ENCODE results near the gene DCBLD1. TPM values are rescaled to one million over a fixed set of nuclear protein-coding genes. Genes with fewer than 3 reads are reported as not detected.

The DCBLD1 gene
- total RNA-seq, 2 experiments from 2014 or later: 1.3 to 1.4 TPM

DNA sequence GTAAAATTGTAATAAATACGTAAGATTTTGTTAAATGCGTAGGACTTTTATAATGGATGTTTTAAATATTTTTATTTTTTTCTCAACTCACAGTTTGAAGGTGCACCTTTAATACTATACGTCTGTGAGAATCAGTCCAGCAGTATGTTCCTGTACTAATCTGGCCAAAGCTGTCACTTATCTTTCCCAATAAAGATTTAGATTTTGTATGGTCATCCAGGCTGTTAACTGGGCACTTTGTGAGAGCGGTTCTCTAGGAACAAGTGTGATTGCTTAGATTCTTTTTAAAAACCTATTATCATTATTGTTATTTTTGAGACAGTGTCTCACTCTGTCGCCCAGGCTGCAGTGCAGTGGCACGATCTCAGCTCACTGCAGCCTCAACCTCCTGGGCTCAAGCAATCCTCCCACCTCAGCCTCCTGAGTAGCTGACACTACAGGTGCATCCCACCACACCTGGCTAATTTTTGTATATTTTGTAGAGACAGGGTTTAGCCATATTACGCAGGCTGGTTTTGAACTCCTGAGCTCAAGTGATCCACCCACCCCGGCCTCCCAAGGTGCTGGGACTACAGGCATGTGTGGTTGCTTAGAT, 1.7 kb downstream of the DCBLD1 start:
- intact Hi-C loops (cut with DNase I, micrococcal nuclease): loop anchor here in 1 of 2 experiments (5.0 kb wide), 1 partner anchor 63 kb away; no protein-coding TSS in a partner anchor
- Mint-ChIP-seq H3K4me3 (peak overlapping the region; percentile 89), H3K4me1 (ENCODE audit: low read depth) (peaks cover 19% of the 10 kb centered on the region), H3K36me3 (ENCODE audit: low read depth) (no peaks in the 10 kb centered on the region), H3K27me3 (peaks cover 63% of the 10 kb centered on the region), H3K27ac (no peak overlapping the region), H3K9me3 (no peaks in the 10 kb centered on the region)
- H3K4me3 ChIP-seq (ENCODE audit: low read length): no peak overlapping the region
- ChIA-PET CTCF (interaction anchor here (1.0 to 1.2 kb wide), 2 partner anchors 10 to 39 kb away, joined by 3 read pairs; no protein-coding TSS in a partner anchor), POLR2A (interaction anchor here (1.5 to 2.8 kb wide), 3 partner anchors 10 to 118 kb away, joined by 4 to 15 read pairs (median 7); partner anchors contain the start of gene GOPC)
- ATAC-seq (ENCODE audit: poor library complexity) (no peak), DNase-seq (no peak)
- H3K27me3 ChIP-seq (ENCODE audit: control insufficient read depth in 1 of 2, insufficient read depth in 2 of 2, low read length in 2 of 2): peaks cover 17 to 32% of the 10 kb centered on the region in 2 experiments
- TF ChIP-seq, protein P1, sequence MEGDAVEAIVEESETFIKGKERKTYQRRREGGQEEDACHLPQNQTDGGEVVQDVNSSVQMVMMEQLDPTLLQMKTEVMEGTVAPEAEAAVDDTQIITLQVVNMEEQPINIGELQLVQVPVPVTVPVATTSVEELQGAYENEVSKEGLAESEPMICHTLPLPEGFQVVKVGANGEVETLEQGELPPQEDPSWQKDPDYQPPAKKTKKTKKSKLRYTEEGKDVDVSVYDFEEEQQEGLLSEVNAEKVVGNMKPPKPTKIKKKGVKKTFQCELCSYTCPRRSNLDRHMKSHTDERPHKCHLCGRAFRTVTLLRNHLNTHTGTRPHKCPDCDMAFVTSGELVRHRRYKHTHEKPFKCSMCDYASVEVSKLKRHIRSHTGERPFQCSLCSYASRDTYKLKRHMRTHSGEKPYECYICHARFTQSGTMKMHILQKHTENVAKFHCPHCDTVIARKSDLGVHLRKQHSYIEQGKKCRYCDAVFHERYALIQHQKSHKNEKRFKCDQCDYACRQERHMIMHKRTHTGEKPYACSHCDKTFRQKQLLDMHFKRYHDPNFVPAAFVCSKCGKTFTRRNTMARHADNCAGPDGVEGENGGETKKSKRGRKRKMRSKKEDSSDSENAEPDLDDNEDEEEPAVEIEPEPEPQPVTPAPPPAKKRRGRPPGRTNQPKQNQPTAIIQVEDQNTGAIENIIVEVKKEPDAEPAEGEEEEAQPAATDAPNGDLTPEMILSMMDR (IDR thresholded peaks at IDR 0.05): no peak
- H3K27ac ChIP-seq (ENCODE audit: low read depth in 1 of 2, low read length in 2 of 2): no peak overlapping the region
- no peaks in the 10 kb centered on the region for H3K9me3 ChIP-seq (ENCODE audit: control insufficient read depth in 1 of 2, insufficient read depth in 1 of 2, low read length in 2 of 2)
- no peaks in the 10 kb centered on the region for H3K36me3 ChIP-seq (ENCODE audit: insufficient read depth, low read length)
- H3K4me1 ChIP-seq (ENCODE audit: insufficient read depth, low read length): peaks cover 23% of the 10 kb centered on the region

DNA sequence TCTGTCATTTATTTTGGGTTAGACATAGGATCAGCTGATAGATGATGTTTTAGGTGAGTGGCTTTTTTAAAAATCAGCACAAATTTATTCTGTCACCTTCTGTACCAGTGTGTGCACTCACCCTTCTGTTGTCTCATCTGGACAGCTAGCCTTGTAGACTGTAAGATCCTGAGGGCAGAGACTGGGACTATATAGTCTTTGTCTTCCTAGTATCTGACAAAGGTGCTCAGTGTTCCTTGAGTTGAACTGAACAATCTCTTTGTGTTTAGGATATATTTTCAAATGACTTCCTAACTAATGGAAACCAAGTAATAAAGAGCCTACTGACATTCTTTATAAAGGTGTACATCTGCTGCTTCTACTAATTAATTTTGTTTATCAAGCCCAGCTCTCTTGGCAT, 3.0 kb downstream of the DCBLD1 start:
- Histone ChIP-seq H3K9me3 (ENCODE audit: control insufficient read depth in 1 of 2, insufficient read depth in 1 of 2, low read length in 2 of 2) (no peaks in the 10 kb centered on the region), H3K4me3 (ENCODE audit: low read length) (no peak overlapping the region), H3K4me1 (ENCODE audit: insufficient read depth, low read length) (peaks cover 23% of the 10 kb centered on the region), H3K36me3 (ENCODE audit: insufficient read depth, low read length) (no peaks in the 10 kb centered on the region), H3K27me3 (ENCODE audit: control insufficient read depth in 1 of 2, insufficient read depth in 2 of 2, low read length in 2 of 2) (peaks cover 17 to 32% of the 10 kb centered on the region in 2 experiments), H3K27ac (ENCODE audit: low read depth in 1 of 2, low read length in 2 of 2) (no peak overlapping the region)
- Mint-ChIP-seq H3K36me3 (ENCODE audit: low read depth) (no peaks in the 10 kb centered on the region), H3K4me1 (ENCODE audit: low read depth) (peaks cover 19% of the 10 kb centered on the region), H3K4me3 (no peak overlapping the region), H3K9me3 (no peaks in the 10 kb centered on the region), H3K27ac (no peak overlapping the region), H3K27me3 (peaks cover 53% of the 10 kb centered on the region)
- DNase-seq: no peak
- no peak for ATAC-seq (ENCODE audit: poor library complexity)
- intact Hi-C loops (cut with DNase I, micrococcal nuclease): no loop called here
- ChIA-PET CTCF (interaction anchor here (1.2 to 1.6 kb wide), 2 partner anchors 36 to 38 kb away, joined by 3 to 4 read pairs; no protein-coding TSS in a partner anchor), POLR2A (no interaction called here)
- TF ChIP-seq, protein P1 (IDR thresholded peaks at IDR 0.05): no peak

DNA sequence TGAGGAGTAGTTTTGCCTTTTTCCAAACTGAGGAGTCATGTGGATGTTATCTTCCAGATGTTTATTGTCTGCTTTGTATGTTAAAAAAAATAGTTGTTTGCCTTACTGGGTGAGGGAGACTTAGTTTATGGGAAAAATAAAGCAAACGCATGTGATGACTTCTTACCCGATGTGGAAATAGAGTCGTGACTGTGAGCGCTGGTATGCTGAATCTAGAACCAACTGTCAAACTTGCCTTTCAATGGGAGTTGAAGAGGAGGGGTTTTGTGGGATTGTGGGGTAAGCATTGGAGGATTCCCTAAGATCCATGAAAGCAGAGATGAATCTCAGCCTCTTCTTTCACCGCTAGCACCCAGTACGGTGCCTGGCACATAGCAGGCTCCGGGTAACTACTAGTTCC, 5.3 kb downstream of the DCBLD1 start:
- TF ChIP-seq, protein P1 (IDR thresholded peaks at IDR 0.05): no peak
- Histone ChIP-seq H3K4me1 (ENCODE audit: insufficient read depth, low read length) (peaks cover 10% of the 10 kb centered on the region), H3K27ac (ENCODE audit: low read depth in 1 of 2, low read length in 2 of 2) (no peak overlapping the region), H3K36me3 (ENCODE audit: insufficient read depth, low read length) (no peaks in the 10 kb centered on the region), H3K9me3 (ENCODE audit: control insufficient read depth in 1 of 2, insufficient read depth in 1 of 2, low read length in 2 of 2) (no peaks in the 10 kb centered on the region), H3K4me3 (ENCODE audit: low read length) (no peak overlapping the region), H3K27me3 (ENCODE audit: control insufficient read depth in 1 of 2, insufficient read depth in 2 of 2, low read length in 2 of 2) (peaks cover 8 to 23% of the 10 kb centered on the region in 2 experiments)
- no peak overlapping the region for H3K27ac Mint-ChIP-seq
- H3K9me3 Mint-ChIP-seq: no peaks in the 10 kb centered on the region
- peaks cover 34% of the 10 kb centered on the region for H3K27me3 Mint-ChIP-seq
- no peak for DNase-seq
- no peak overlapping the region for H3K4me3 Mint-ChIP-seq
- ATAC-seq (ENCODE audit: poor library complexity): no peak
- POLR2A ChIA-PET: no interaction called here
- CTCF ChIA-PET: no interaction called here
- intact Hi-C loops (cut with DNase I, micrococcal nuclease): no loop called here
- H3K36me3 Mint-ChIP-seq (ENCODE audit: low read depth): no peaks in the 10 kb centered on the region
- H3K4me1 Mint-ChIP-seq (ENCODE audit: low read depth): peaks cover 6% of the 10 kb centered on the region
